ENCODE data around the gene DENND6A. TPM values are rescaled to one million over a fixed set of nuclear protein-coding genes. Genes with fewer than 3 reads are reported as not detected.
A peak's percentile ranks its signal among the peaks of the same experiment; 100 is the strongest.

Gene DENND6A
- total RNA-seq, 2 experiments from 2014 or later, result 67.2 to 74.4 TPM

- ChIA-PET CTCF (no interaction called here), POLR2A (no interaction called here)
- ATAC-seq (ENCODE audit: poor library complexity) (no peak), DNase-seq (no peak)
- no peak overlapping the region for H3K4me3 ChIP-seq (ENCODE audit: low read length)
- no peaks in the 10 kb centered on the region for H3K9me3 Mint-ChIP-seq
- no peaks in the 10 kb centered on the region for H3K9me3 ChIP-seq (ENCODE audit: control insufficient read depth in 1 of 2, insufficient read depth in 1 of 2, low read length in 2 of 2)
- H3K27ac Mint-ChIP-seq, result no peak overlapping the region
- no peak overlapping the region for H3K27ac ChIP-seq (ENCODE audit: low read depth in 1 of 2, low read length in 2 of 2)
- H3K36me3 Mint-ChIP-seq (ENCODE audit: low read depth), result no peaks in the 10 kb centered on the region
- intact Hi-C loops (cut with DNase I, micrococcal nuclease), result no loop called here
- TF ChIP-seq, protein P1, sequence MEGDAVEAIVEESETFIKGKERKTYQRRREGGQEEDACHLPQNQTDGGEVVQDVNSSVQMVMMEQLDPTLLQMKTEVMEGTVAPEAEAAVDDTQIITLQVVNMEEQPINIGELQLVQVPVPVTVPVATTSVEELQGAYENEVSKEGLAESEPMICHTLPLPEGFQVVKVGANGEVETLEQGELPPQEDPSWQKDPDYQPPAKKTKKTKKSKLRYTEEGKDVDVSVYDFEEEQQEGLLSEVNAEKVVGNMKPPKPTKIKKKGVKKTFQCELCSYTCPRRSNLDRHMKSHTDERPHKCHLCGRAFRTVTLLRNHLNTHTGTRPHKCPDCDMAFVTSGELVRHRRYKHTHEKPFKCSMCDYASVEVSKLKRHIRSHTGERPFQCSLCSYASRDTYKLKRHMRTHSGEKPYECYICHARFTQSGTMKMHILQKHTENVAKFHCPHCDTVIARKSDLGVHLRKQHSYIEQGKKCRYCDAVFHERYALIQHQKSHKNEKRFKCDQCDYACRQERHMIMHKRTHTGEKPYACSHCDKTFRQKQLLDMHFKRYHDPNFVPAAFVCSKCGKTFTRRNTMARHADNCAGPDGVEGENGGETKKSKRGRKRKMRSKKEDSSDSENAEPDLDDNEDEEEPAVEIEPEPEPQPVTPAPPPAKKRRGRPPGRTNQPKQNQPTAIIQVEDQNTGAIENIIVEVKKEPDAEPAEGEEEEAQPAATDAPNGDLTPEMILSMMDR (IDR thresholded peaks at IDR 0.05), result no peak
- no peak overlapping the region for H3K4me3 Mint-ChIP-seq
- H3K4me1 Mint-ChIP-seq (ENCODE audit: low read depth), result no peaks in the 10 kb centered on the region
- H3K4me1 ChIP-seq (ENCODE audit: insufficient read depth, low read length), result no peaks in the 10 kb centered on the region
- no peaks in the 10 kb centered on the region for H3K27me3 Mint-ChIP-seq
- H3K36me3 ChIP-seq (ENCODE audit: insufficient read depth, low read length), result no peaks in the 10 kb centered on the region
- no peaks in the 10 kb centered on the region for H3K27me3 ChIP-seq (ENCODE audit: control insufficient read depth in 1 of 2, insufficient read depth in 2 of 2, low read length in 2 of 2)
Measured at GRCh38 chr3:57731311-57731710, 38.4 kb upstream of the DENND6A start.

DNA sequence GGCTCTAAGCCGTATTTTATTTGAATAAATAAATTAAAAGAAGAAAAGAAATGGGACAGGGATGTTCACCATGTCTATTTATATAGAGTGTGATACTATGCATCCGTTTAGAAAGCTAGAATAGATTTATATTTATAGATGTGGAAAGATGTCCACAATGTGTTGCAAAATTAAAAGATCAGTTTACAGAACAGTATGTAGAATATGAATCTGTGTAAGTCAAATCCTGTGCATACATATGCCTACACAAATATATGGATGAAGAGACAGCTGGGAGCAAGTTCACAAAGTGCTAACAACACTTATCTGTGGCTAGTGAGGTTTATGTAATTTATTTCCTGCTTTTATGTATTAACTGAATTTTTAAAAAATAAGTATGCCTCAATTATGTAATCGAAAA, 37.8 kb upstream of the DENND6A start:
- no peak for DNase-seq
- ChIA-PET CTCF (no interaction called here), POLR2A (no interaction called here)
- Histone ChIP-seq H3K4me1 (ENCODE audit: insufficient read depth, low read length) (no peaks in the 10 kb centered on the region), H3K27me3 (ENCODE audit: control insufficient read depth in 1 of 2, insufficient read depth in 2 of 2, low read length in 2 of 2) (no peaks in the 10 kb centered on the region), H3K27ac (ENCODE audit: low read depth in 1 of 2, low read length in 2 of 2) (no peak overlapping the region), H3K9me3 (ENCODE audit: control insufficient read depth in 1 of 2, insufficient read depth in 1 of 2, low read length in 2 of 2) (no peaks in the 10 kb centered on the region), H3K36me3 (ENCODE audit: insufficient read depth, low read length) (no peaks in the 10 kb centered on the region), H3K4me3 (ENCODE audit: low read length) (no peak overlapping the region)
- intact Hi-C loops (cut with DNase I, micrococcal nuclease), result no loop called here
- Mint-ChIP-seq H3K36me3 (ENCODE audit: low read depth) (no peaks in the 10 kb centered on the region), H3K4me3 (no peak overlapping the region), H3K27me3 (no peaks in the 10 kb centered on the region), H3K9me3 (no peaks in the 10 kb centered on the region), H3K27ac (no peak overlapping the region), H3K4me1 (ENCODE audit: low read depth) (no peaks in the 10 kb centered on the region)
- ATAC-seq (ENCODE audit: poor library complexity), result no peak
- TF ChIP-seq, protein P1 (IDR thresholded peaks at IDR 0.05), result no peak

DNA sequence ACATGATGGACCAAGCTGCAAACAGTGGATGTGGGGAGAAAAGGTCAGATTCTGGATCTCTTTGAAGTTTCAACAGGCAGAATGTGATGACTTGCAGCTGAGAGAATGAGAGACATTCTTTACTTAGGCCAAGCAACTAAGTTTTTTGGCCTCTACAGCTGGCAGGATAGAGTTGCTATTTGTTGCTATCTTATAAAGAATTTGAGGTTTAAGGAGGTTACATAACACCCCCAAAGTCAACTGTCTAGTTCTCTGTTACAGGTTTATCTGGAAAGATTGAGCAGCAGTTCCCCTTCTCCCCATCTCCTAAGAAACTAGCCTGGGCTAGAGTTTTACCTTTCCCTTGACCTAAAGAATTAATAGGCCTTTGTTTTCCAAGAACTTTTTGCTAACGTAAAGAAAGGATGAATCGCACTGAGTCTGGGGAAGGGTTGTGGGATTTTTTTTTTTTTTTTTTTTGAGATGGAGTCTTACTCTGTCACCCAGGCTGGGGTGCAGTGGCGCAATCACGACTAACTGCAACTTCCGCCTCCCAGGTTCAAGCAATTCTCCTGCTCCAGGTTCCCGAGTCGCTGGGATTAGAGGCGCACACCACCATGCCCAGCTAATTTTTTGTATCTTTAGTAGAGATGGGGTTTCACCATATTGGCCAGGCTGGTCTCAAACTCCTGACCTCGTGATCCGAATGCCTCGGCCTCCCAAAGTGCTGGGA, 36.6 kb upstream of the DENND6A start:
- H3K27ac ChIP-seq (ENCODE audit: low read depth in 1 of 2, low read length in 2 of 2), result no peak overlapping the region
- ChIA-PET POLR2A (no interaction called here), CTCF (no interaction called here)
- H3K27me3 ChIP-seq (ENCODE audit: control insufficient read depth in 1 of 2, insufficient read depth in 2 of 2, low read length in 2 of 2), result no peaks in the 10 kb centered on the region
- ATAC-seq (ENCODE audit: poor library complexity) (no peak), DNase-seq (peak in 1 of 14 experiments; percentile 11)
- no peaks in the 10 kb centered on the region for H3K36me3 ChIP-seq (ENCODE audit: insufficient read depth, low read length)
- Mint-ChIP-seq H3K4me1 (ENCODE audit: low read depth) (no peaks in the 10 kb centered on the region), H3K27ac (no peak overlapping the region), H3K9me3 (no peaks in the 10 kb centered on the region), H3K4me3 (no peak overlapping the region), H3K36me3 (ENCODE audit: low read depth) (no peaks in the 10 kb centered on the region), H3K27me3 (no peaks in the 10 kb centered on the region)
- no peak overlapping the region for H3K4me3 ChIP-seq (ENCODE audit: low read length)
- intact Hi-C loops (cut with DNase I, micrococcal nuclease), result no loop called here
- no peaks in the 10 kb centered on the region for H3K9me3 ChIP-seq (ENCODE audit: control insufficient read depth in 1 of 2, insufficient read depth in 1 of 2, low read length in 2 of 2)
- no peaks in the 10 kb centered on the region for H3K4me1 ChIP-seq (ENCODE audit: insufficient read depth, low read length)
- TF ChIP-seq, protein P1 (IDR thresholded peaks at IDR 0.05), result no peak

Measured in CD4-positive, alpha-beta T cell (primary cell).